K562 (cell line): ENCODE measurements around the gene C11orf52. TPM values are rescaled to one million over a fixed set of nuclear protein-coding genes. Genes with fewer than 3 reads are reported as not detected.

ENCODE experiments used
- CHCHD3 ChIP-seq: fragments of 250-450 bp; sonication (Bioruptor Pico); IDR thresholded peaks from 2 replicates; pipeline ENCODE4 v2.1.2; 2022; ENCODE audit warnings: mild to moderate bottlenecking
- ETV5 ChIP-seq: sonication (generic); formaldehyde crosslinking; IDR thresholded peaks from 2 replicates; pipeline ENCODE4 v1.4.0; 2020; ENCODE audit warnings: low read depth, mild to moderate bottlenecking, missing genetic modification reagents
- FOXJ3 ChIP-seq: sonication (generic); formaldehyde crosslinking; IDR thresholded peaks from 2 replicates; pipeline ENCODE4 v1.4.0; 2020; ENCODE audit warnings: mild to moderate bottlenecking, missing genetic modification reagents
- HINFP ChIP-seq: fragments of 450-650 bp; conservative IDR thresholded peaks from 2 replicates; pipeline ENCODE4 v1.6.1; 2016; ENCODE audit warnings: missing genetic modification characterization, low read depth, mild to moderate bottlenecking, control low read depth, missing compliant biosample characterization
- PHF20 ChIP-seq: fragments of 450-650 bp; IDR thresholded peaks from 2 replicates; pipeline ENCODE4 v1.6.1; 2018; ENCODE audit not compliant: partially characterized antibody
- RFX1 ChIP-seq: fragments of 450-650 bp; IDR thresholded peaks from 2 replicates; pipeline ENCODE4 v1.6.1; 2016; ENCODE audit warnings: mild to moderate bottlenecking, moderate library complexity
- SMC3 ChIP-seq: conservative IDR thresholded peaks from 2 replicates; pipeline ENCODE4 v1.6.1; 2011; ENCODE audit warnings: low read depth, low read length, improper control_type of control experiment; ENCODE audit not compliant: insufficient read depth
- ZBTB1 ChIP-seq: sonication (generic); formaldehyde crosslinking; IDR thresholded peaks from 2 replicates; pipeline ENCODE4 v1.8.1; 2023; ENCODE audit warnings: missing genetic modification reagents, low read depth, mild to moderate bottlenecking, borderline replicate concordance
- ZHX1 ChIP-seq: fragments of 150-350 bp; conservative IDR thresholded peaks from 2 replicates; pipeline ENCODE4 v1.6.1; 2014; ENCODE audit warnings: low read length
- ZNF766 ChIP-seq: fragments of 200-800 bp; sonication (Bioruptor generic); conservative IDR thresholded peaks from 2 replicates; pipeline ENCODE4 v1.6.1; 2016; ENCODE audit warnings: missing genetic modification characterization, missing compliant biosample characterization
- polyA plus RNA-seq, 8 experiments: library from polyadenylated mRNA; depleted of rRNA in 4 of 8; stranded (reverse) in 5 of 8; unstranded in 3 of 8; fragments of >200 nt; fragmentation: Nextera tagmentation in 2 of 8; fragmentation: Illumina TruSeq in 1 of 8; extraction: Ambion mirVana in 2 of 8; extraction: Trizol in 1 of 8; gene quantifications; 2 replicates each; pipeline versions ENCODE4 v1.2.1 to v1.2.3, GENCODE V29; 2011 to 2014; ENCODE audit warnings: inconsistent platforms in 1 of 8, missing spikeins in 1 of 8
- total RNA-seq, 7 experiments: library from RNA; depleted of rRNA in 6 of 7; stranded (reverse); fragments of >200 nt in 6 of 7; fragmentation: Illumina TruSeq in 2 of 7; extraction: Trizol in 2 of 7; gene quantifications; 2 replicates each; pipeline versions ENCODE4 v1.2.1 to v1.2.3, GENCODE V29; 2011 to 2021; ENCODE audit warnings: low replicate concordance in 1 of 7

The C11orf52 gene
- total and polyA plus RNA-seq, 9 of the 15 experiments (the other 6 are each of a cell fraction or from before 2014, with no cell fraction given), result 0.29 to 2.9 (median 1.0) TPM

DNA sequence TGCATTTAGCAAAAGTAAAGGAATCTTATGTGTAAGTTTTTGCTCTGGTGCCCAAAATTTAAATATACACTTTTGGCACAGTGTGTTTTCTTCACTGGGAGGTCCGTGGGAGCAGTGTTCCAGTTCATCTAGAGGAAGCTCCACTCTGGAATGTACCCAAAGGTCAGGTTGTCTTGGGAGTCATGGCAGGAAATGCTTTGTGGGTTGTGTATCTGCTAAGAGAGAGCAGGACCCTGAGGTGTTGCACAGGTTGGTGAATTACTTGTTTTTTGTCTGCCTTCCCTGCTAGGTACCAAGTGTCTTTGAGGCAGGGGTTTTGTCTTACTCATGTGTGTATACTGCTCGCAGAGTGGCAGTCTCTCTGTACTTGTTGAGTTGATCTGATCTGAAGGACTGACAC, 55.7 kb downstream of the C11orf52 start (continued):
- TF ChIP-seq ZHX1 (no peak), PHF20 (no peak), RFX1 (no peak), ETV5 (no peak), SMC3 (no peak), CHCHD3 (CRISPR knock-in tag) (no peak), ZNF766 (CRISPR knock-in tag) (no peak), HINFP (tag) (no peak), FOXJ3 (no peak), ZBTB1 (CRISPR knock-in tag) (no peak)
